Islet of Langerhans (tissue), 1 donor: ENCODE data around the gene RBPMS2.

Experiments
- FAIRE-seq: peaks from one replicate; lab custom pipeline; 2011; peaks lifted over from hg19 to GRCh38; lab: Jason Lieb, UNC

RBPMS2 gene

DNA sequence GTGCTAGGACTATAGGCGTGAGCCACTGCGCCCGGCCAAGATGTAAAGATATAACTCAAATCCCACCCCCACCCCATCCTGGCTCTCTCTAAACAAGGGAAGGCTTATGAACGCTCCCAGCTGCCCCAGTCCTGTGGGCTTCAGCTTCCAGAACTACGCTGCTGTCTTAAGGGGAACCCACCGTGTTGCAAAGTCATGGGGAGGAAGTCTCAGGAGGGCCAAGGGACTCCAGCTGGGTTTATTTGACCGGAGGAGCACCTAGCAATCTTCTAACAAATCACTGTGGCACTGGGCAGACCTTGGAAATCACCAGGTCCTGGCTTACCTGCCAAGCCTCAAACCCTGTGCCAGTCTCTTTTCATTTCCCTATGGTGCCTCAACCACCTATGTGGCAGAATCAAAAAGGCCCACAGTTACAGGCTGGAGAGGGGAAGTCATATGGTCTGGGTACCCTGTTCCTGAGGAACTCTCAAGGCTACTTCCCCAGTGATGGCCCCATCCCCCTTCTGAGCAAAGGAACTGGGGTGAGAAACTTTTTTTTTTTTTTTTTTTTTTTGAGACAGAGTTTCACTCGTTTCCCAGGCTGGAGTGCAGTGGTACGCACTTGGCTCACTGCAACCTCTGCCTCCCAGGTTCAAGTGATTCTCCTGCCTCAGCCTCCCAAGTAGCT is 83.4 kb downstream of the RBPMS2 start:
- no peak for FAIRE-seq

DNA sequence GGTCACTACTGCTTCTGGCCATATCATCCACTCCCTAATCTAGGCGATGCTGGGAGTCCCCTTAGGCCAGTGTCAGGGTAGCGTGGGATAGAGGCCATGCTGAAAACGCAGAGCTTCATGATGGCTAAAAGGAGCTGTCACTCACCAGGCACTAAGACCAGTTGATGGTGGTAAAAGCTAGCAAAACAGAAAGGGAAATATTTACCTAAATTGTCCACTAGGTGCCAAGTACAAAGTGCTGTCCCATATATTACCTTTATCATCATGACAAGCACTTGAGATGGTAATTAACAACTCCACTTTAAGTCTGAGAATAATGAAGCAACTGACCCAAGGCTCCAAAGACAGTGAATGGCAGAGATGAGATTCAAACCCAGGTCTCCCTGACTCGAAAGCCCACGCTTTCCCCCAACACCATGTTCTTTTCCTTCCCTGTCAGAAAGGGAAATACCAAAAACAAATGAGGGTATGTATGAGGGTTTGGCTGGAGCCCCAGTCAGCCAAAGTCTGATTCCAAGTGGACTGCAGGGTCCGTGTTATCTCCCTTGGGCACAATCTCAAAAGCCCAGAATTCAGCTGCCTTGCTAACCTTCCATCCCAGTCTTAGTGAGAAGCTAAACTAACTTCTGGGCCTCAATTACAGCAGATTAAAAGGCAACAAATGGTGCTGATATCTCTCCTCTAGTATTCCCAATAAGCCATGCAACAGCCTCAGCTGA is 84.7 kb downstream of the RBPMS2 start:
- FAIRE-seq, result no peak

DNA sequence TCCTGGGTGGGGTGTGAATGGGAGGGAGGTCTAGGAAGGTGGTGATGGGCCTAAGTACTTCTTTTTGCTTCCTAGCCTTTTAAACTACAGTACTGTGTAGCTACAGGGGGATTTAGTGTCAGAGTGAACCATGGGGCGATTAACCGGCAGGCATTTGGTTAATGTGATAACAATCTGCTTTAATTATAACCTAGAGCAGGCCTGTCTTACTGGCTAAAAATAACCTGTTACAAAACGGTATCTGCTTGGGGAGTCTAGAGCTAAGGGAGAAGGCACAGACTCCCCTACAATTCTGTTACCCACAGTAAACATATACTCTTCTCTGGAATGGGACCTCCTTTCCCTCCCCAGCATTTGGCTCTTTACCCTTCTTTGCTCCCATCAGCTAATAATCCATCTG is 85.4 kb downstream of the RBPMS2 start:
- no peak for FAIRE-seq
